Activated CD4-positive, alpha-beta T cell treated with anti-CD3 and anti-CD28 coated beads, Interleukin-2, amount 50 U/mL, for 1 hour (primary cell): ENCODE measurements around the gene B4GALT2.
A peak's percentile ranks its signal among the peaks of the same experiment; 100 is the strongest.

Source experiments
- DNase-seq: peaks from one replicate; pipeline ENCODE4 v3.0.0-alpha.2; 2020

B4GALT2 gene

DNA sequence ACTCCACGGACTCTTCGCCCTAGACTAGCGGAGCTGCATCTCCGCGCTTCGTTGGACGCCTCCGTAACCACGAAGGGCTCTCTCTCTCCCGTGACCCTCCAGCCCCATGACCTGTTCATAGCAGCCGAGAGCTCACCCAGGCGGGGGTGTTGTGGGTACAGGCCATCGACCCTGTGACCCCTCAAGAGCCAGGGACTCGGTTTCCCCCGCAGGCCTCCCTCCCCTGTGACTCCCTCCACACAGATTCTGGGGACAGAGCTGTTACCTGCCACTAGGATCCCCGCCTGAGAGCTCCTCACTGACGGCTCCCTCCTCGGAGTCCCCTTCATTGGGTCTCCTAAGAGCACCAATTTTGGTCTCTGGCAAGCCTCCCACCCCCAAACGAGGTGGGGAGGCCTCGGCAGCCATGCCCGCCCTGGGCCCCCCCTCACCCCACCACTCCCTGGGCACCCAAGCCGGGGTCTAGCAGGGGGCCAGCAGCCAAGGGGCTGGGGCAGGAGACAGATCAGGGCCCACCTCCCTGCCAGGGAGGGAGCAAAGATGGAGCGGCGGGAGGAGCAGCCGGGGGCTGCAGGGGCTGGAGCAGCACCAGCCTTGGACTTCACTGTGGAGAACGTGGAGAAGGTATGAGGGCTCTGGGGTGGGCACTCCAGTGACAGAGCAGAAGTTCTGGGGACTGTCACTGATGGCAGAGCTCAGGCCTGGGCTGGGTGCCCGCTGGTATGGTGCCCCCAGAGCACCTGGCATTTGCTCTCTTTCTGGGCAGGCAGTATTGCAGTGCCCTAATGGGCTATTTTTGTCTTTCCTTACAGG lies 31.7 kb upstream of the B4GALT2 start:
- no peak for DNase-seq

GRCh38 chr1:43947874-43948437 lies 31.1 kb upstream of the B4GALT2 start:
- no peak for DNase-seq

DNA sequence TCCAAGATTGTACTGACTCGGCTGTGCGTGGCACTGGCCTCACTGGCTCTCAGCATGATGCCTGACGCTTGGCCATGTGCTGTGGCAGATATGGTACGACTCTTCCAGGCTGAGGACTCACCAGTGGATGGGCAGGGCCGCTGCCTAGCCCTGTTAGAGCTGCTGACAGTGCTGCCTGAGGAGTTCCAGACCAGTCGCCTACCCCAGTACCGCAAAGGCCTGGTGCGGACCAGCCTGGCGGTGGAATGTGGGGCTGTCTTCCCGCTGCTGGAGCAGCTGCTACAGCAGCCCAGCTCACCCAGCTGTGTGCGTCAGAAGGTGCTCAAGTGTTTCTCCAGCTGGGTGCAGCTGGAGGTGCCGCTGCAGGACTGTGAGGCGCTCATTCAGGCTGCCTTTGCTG lies 29.3 kb upstream of the B4GALT2 start:
- DNase-seq: no peak

DNA sequence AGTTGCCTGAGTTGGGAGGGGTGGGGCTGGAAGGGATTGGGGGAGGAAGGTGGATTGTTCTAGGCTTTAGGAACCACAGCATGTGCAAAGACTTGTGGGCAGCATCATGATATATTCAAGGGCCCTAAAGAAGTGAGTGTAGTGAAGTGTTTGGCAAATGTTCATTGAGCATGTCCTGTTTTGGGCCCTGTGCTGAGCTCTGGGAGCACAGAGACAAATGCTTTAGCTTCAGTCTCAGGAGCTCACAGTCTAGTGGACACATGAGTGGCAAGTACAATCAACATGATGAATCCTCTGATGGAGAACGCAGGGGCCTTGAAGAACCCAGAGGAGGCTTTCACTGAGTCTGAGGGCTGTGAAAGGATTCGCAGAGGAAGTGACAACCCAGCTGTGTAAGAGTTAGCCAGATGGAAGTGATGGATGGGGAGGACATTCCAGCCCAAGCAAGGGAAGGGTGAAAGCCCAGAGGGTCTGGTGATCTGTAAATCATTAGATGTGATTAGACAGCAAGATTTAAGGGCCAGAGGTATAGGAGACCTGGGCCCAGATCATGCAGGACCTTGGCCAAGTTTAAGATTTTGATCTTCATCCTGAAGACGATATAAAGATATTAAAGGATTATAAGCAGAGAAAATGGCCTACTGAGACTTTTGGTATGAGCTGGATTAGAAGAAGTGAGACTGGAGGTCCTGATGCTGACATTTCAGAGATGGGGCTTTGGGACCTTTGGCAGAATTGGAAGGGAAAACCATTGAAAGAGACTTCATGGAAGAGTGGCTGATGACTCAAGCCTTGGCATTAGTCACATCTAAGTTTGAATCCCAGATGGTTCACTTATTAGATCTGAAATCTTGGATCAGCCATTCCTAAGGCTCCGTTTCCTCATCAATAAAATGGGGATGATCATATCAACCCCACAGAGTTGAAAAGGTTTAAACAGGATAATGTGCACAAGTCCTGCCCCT lies 27.7 kb upstream of the B4GALT2 start:
- no peak for DNase-seq

GRCh38 chr1:43952731-43953346 lies 26.2 kb upstream of the B4GALT2 start:
- no peak for DNase-seq

DNA sequence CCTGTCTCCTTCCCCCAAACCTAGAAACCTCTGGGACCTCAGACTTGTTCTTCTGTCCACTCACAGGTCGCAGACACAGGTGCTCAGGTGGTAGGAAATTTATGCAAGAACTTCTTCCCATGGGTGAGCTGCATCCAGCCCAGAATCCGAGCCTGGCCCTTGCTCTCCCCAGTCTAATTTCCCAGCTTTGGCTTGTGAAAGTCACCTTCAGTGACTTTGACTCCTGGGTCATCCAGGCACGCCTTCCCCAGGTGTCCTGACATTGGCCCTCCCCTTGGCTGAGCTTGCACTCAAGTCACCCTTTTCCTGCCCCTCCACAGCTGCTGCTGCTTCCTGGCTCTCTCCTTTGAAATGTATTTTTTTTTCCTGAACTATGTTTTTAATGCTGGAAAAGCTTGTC lies 25.6 kb upstream of the B4GALT2 start:
- DNase-seq: no peak

- DNase-seq: no peak
Observed at GRCh38 chr1:43954036-43954435, 25.0 kb upstream of the B4GALT2 start.

GRCh38 chr1:43956234-43956633 lies 22.8 kb upstream of the B4GALT2 start:
- DNase-seq: no peak

- no peak for DNase-seq
Observed at GRCh38 chr1:43957407-43958040, 21.5 kb upstream of the B4GALT2 start.

GRCh38 chr1:43958351-43959255 lies 20.4 kb upstream of the B4GALT2 start:
- no peak for DNase-seq

DNA sequence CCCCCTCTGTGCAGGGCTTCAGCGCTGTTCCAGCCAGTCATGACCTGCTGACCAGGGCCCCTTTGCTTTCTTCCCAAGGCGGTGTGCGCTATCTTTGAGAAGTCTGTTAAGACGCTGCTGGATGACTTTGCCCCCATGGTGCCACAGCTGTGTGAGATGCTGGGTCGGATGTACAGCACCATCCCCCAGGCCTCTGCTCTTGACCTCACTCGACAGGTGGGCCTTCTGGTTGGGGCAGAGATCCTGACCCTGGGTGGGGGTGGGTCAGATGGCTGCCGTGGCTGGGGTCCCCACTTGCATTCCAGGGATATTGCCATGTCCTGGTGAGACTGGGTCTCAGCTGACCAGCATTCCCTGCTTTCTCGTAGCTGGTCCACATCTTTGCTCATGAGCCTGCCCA lies 18.2 kb upstream of the B4GALT2 start:
- DNase-seq: no peak

DNA sequence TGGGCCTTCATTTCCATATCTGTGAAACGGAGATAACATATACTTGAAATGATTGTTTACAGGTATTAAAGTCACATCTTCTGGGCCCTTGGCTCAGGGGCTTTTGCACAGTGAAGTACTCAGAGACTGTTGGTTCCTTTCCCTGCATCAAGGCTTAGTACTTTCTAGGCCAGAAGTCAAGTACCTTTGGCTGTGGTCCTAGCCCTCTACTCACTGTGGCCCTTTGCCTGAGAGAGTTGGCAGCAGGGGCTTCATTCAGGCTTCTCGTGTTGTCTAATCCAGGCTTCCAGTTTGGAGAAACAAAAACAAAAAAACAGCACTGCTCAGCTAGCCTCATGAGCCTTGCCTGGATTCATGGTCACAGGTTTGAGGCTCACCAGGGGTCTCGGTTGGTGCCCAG lies 17.3 kb upstream of the B4GALT2 start:
- DNase-seq: no peak

DNA sequence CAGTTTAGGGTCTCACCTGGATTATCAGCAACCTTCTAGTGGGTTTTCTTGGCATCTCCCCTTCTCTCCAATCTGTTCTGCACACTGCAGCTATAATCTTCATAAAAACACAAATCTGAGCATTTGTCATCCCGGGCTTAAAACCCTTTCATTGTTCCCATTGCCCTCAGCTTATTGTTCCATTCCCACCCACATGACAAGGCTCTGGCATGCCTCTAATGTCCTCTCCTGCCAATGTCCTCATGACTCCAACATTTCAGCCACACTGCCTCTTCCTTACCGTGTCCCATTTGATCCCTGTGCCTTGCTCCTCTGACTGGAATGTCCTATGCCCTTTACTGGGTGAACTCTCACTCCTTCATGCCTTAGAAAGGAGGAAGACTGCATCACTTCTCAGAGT lies 16.7 kb upstream of the B4GALT2 start:
- no peak for DNase-seq

DNA sequence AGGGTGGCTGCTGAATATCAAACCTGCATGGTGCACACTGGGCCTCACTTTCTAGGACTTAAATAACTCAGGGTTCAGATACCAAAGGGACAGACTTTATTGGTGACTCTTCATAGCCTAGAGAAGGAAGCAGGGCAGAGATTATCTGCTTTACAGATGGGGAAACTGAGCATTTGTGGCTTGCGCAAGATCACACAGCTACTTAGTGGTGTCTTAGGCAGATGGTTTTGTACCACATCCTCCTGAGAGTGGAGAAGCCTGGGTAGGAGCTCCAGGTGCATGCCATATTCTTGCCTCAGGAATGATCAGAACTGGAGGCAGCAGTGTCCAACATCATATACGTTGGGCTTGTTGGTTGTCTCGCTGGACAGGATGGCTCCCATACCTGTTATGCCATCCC lies 16.0 kb upstream of the B4GALT2 start:
- no peak for DNase-seq

DNA sequence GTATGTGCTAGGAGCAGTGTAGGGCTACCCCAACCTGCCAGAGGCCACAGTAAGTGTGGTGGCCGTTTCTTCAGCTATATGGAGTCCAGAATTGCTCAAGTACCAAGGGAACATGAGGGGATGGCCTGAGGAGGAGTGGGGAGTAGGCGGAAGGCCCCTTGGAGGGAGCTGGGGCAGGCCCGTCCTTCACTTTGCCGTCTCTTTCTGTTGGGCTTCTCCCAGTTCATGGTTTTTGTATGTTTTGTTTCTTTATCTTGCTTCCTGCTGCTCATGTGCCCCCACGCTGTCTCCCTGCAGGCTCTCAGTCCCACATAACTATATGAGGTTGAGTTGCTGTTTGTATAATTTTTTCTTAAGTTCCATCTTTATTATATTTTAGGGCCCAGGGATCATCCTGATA lies 15.1 kb upstream of the B4GALT2 start:
- DNase-seq: no peak

DNA sequence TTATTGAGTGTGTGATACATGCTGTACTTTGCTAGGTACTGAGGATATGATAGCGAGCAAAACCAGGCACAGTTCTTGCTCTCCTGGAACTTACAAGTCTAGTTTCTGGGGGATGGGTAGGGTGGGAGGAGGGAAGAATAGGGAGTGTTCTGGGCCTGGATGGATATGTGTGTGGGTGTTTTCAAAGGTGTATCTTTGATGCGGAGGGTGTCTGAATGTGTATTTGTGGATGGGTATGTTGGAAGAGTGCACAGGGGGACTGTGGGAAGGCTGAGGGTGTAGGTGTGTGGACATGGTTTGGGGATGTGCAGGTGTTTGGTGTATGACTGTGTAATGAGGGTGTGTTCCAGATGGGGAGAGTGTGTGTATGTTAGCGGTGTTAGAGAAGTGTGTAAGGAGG lies 13.7 kb upstream of the B4GALT2 start:
- DNase-seq: no peak

GRCh38 chr1:43968348-43968948 lies 10.6 kb upstream of the B4GALT2 start:
- no peak for DNase-seq

DNA sequence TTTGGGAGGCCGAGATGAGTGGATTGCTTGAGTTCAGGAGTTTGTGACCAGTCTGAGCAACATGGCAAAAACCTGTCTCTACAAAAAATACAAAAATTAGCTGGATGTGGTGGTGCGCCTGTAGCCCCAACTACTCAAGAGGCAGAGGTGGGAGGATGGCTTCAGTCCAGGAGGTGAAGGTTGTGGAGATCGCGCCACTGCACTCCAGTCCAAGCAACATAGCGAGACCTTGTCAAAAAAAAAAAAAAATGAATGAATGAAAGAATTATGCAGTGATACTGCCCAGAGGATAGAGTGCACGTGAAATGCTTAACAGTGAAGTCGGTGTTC lies 9.6 kb upstream of the B4GALT2 start:
- no peak for DNase-seq

GRCh38 chr1:43969746-43970466 lies 9.1 kb upstream of the B4GALT2 start, which contains the start of gene DPH2:
DPH2 (plus strand) TSS chr1:43970010; CDS start chr1:43970176, 166 bp downstream.
- peak; percentile 95 for DNase-seq

GRCh38 chr1:43970502-43970901 lies 8.5 kb upstream of the B4GALT2 start:
- DNase-seq: no peak

- no peak for DNase-seq
Observed at GRCh38 chr1:43970911-43971310, 8.1 kb upstream of the B4GALT2 start.
